Panc1 (cell line): ENCODE measurements around the gene MT4. TPM values are rescaled to one million over a fixed set of nuclear protein-coding genes. Genes with fewer than 3 reads are reported as not detected.

Experiments
- ATAC-seq: fragments of 200-7000 bp; cut with Tn5 transposase; 2 replicates; pipeline ENCODE4 v1.9.1; 2020; ENCODE audit warnings: mild to moderate bottlenecking, moderate library complexity
- BruUV-seq: library from RNA; stranded (reverse); fragments of 400-500 nt; replicated peaks from 2 replicates; lab custom pipeline; 2021; lab: Mats Ljungman, UMichigan
- CTCF ChIA-PET: fragments of 300-600 bp; sonication (Branson Sonifier 250); formaldehyde crosslinking; loops from one replicate; lab custom pipeline; 2022; ENCODE audit warnings: antibody characterized with exemption; lab: Charles Lee
- POLR2A ChIA-PET: fragments of 300-600 bp; sonication (Branson Sonifier 250); formaldehyde crosslinking; loops from one replicate; lab custom pipeline; 2022; ENCODE audit warnings: antibody characterized with exemption; lab: Charles Lee
- DNase-seq: peaks from one replicate; pipeline ENCODE4 v3.0.0-alpha.2; 2010; ENCODE audit warnings: low read depth, low spot score
- H3K27ac ChIP-seq: 2 replicates; pipeline ENCODE4 v1.5.1; 2011; ENCODE audit warnings: mild to moderate bottlenecking, low read length, inconsistent platforms
- H3K27me3 ChIP-seq: fragments of 200-500 bp; sonication (Bioruptor generic); 2 replicates; pipeline ENCODE4 v1.6.0; 2014; ENCODE audit warnings: low read length, inconsistent platforms; ENCODE audit not compliant: control insufficient read depth, insufficient read depth
- H3K36me3 ChIP-seq: fragments of 200-500 bp; sonication (Bioruptor generic); 2 replicates; pipeline ENCODE4 v1.5.1; 2014; ENCODE audit warnings: inconsistent platforms, mild to moderate bottlenecking, low read length, moderate library complexity; ENCODE audit not compliant: control insufficient read depth, insufficient read depth
- H3K4me1 ChIP-seq: 2 replicates; pipeline ENCODE4 v1.5.1; 2011; ENCODE audit warnings: inconsistent platforms, mild to moderate bottlenecking, low read length, moderate library complexity; ENCODE audit not compliant: control insufficient read depth, insufficient read depth
- H3K4me3 ChIP-seq, 2 experiments: 2 replicates each; pipeline ENCODE4 v1.5.1; 2011 to 2012; ENCODE audit warnings: low read depth in 2 of 2, low read length in 2 of 2, mild to moderate bottlenecking in 2 of 2, inconsistent platforms in 1 of 2, moderate library complexity in 1 of 2
- H3K9me3 ChIP-seq: fragments of 200-500 bp; sonication (Bioruptor generic); 2 replicates; pipeline ENCODE4 v1.5.1; 2014; ENCODE audit warnings: low read depth, mild to moderate bottlenecking, inconsistent platforms, low read length, moderate library complexity; ENCODE audit not compliant: control insufficient read depth, insufficient read depth
- CTCF ChIP-seq: fragments of 450-650 bp; IDR thresholded peaks from 2 replicates; pipeline ENCODE4 v1.5.1; 2017; ENCODE audit warnings: mild to moderate bottlenecking
- POLR2AphosphoS5 ChIP-seq: IDR thresholded peaks from 2 replicates; pipeline ENCODE4 v1.6.1; 2012; ENCODE audit warnings: mild to moderate bottlenecking, low read depth, low read length, moderate library complexity
- REST ChIP-seq, 2 experiments: IDR thresholded peaks; 2 replicates each; pipeline ENCODE4 v1.6.1; 2011 to 2012; ENCODE audit warnings: low read depth in 2 of 2, control low read depth in 1 of 2, low read length in 1 of 2, mild to moderate bottlenecking in 1 of 2, moderate library complexity in 1 of 2; ENCODE audit not compliant: insufficient read depth in 1 of 2
- SIN3A ChIP-seq: IDR thresholded peaks from 2 replicates; pipeline ENCODE4 v1.6.1; 2012; ENCODE audit warnings: low read depth, mild to moderate bottlenecking, low read length, moderate library complexity, borderline replicate concordance; ENCODE audit not compliant: insufficient read depth
- TCF7L2 ChIP-seq: IDR thresholded peaks from 2 replicates; pipeline ENCODE4 v1.6.1; 2011; ENCODE audit warnings: mild to moderate bottlenecking, low read depth, low read length, inconsistent platforms
- in situ Hi-C: cut with HindIII; loops from 2 replicates; pipeline ENCODE4 v1.10.0; 2016; ENCODE audit warnings: low sequenced_read_pairs, low pct_unique_long_range_greater_than_20kb
- intact Hi-C: fragments of 100-400 bp; cut with micrococcal nuclease; formaldehyde crosslinking; loops from one replicate; pipeline ENCODE4 v1.10.0; 2022; ENCODE audit not compliant: unreplicated experiment
- total RNA-seq: library from RNA; stranded (reverse); gene quantifications from one replicate; pipeline ENCODE4 v1.2.1, GENCODE V29; 2021; ENCODE audit not compliant: unreplicated experiment

Gene MT4
- total RNA-seq, 1 experiment from 2014 or later: not detected

- no TSS peak for BruUV-seq
- H3K36me3 ChIP-seq: no peaks in the 10 kb centered on the region
- POLR2A ChIA-PET: no interaction called here
- DNase-seq (no peak), ATAC-seq (no peak)
- H3K9me3 ChIP-seq: no peaks in the 10 kb centered on the region
- H3K4me3 ChIP-seq: no peak overlapping the region
- no peaks in the 10 kb centered on the region for H3K27me3 ChIP-seq
- CTCF ChIA-PET: interaction anchor here (0.6 kb wide), 1 partner anchor 57 kb away, joined by 3 read pairs; no protein-coding TSS in a partner anchor
- TF ChIP-seq REST (IDR thresholded peaks at IDR 0.05; ENCODE audit: insufficient read depth in 1 of 2, low read depth in 2 of 2, low read length in 1 of 2): no peak
- no peak for TF ChIP-seq SIN3A
- TF ChIP-seq TCF7L2: no peak
- TF ChIP-seq CTCF: no peak
- TF ChIP-seq POLR2AphosphoS5: no peak
- no peak overlapping the region for H3K27ac ChIP-seq
- in situ Hi-C loops: no loop called here
- intact Hi-C loops: no loop called here
- no peaks in the 10 kb centered on the region for H3K4me1 ChIP-seq
Observed at GRCh38 chr16:56530872-56531271, 34.0 kb upstream of the MT4 start.

GRCh38 chr16:56532714-56533113 lies 32.2 kb upstream of the MT4 start:
- ATAC-seq (no peak), DNase-seq (no peak)
- in situ Hi-C loops: no loop called here
- Histone ChIP-seq H3K27me3 (no peaks in the 10 kb centered on the region), H3K36me3 (no peaks in the 10 kb centered on the region), H3K4me3 (no peak overlapping the region), H3K27ac (no peak overlapping the region), H3K9me3 (no peaks in the 10 kb centered on the region), H3K4me1 (no peaks in the 10 kb centered on the region)
- intact Hi-C loops: no loop called here
- no TSS peak for BruUV-seq
- TF ChIP-seq POLR2AphosphoS5: no peak
- POLR2A ChIA-PET: no interaction called here
- CTCF ChIA-PET: no interaction called here

GRCh38 chr16:56534847-56535383 lies 30.0 kb upstream of the MT4 start:
- no peak for TF ChIP-seq TCF7L2
- TF ChIP-seq REST (IDR thresholded peaks at IDR 0.05; ENCODE audit: insufficient read depth in 1 of 2, low read depth in 2 of 2, low read length in 1 of 2): no peak
- no peak for TF ChIP-seq CTCF
- no peak for TF ChIP-seq POLR2AphosphoS5
- Histone ChIP-seq H3K4me3 (no peak overlapping the region), H3K4me1 (no peaks in the 10 kb centered on the region), H3K9me3 (no peaks in the 10 kb centered on the region), H3K27ac (no peak overlapping the region), H3K27me3 (no peaks in the 10 kb centered on the region), H3K36me3 (no peaks in the 10 kb centered on the region)
- ChIA-PET POLR2A (interaction anchor here (0.6 kb wide), 1 partner anchor 318 kb away, joined by 3 read pairs; no protein-coding TSS in a partner anchor), CTCF (no interaction called here)
- ATAC-seq (no peak), DNase-seq (no peak)
- no TSS peak for BruUV-seq
- in situ Hi-C loops (no loop called here), intact Hi-C loops (no loop called here)
